Measurements from ENCODE around the gene CC2D1B.

CC2D1B gene

GRCh38 chr1:52325786-52326185 lies 40.2 kb downstream of the CC2D1B start:
- Histone ChIP-seq H3K4me2 (ENCODE audit: insufficient read depth, low read length, poor library complexity, severe bottlenecking) (no peak overlapping the region), H2BK120ac (ENCODE audit: low read depth, low read length) (no peak overlapping the region), H3K4me3 (ENCODE audit: low read length in 2 of 2) (no peak overlapping the region), H3K4me1 (ENCODE audit: control insufficient read depth in 2 of 2, insufficient read depth in 1 of 2, low read depth in 1 of 2, low read length in 2 of 2) (no peaks in the 10 kb centered on the region), H3K27me3 (ENCODE audit: control insufficient read depth in 3 of 3, insufficient read depth in 3 of 3, low read depth in 1 of 3, low read length in 3 of 3) (no peaks in the 10 kb centered on the region), H3K36me3 (replicated peaks in 1 of 2; ENCODE audit: control insufficient read depth in 2 of 2, insufficient read depth in 2 of 2, low read length in 2 of 2) (no peaks in the 10 kb centered on the region), H3K9ac (ENCODE audit: low read depth, low read length, poor library complexity) (no peak overlapping the region), H2BK5ac (ENCODE audit: low read length) (no peak overlapping the region), H3K23ac (ENCODE audit: low read depth, low read length, poor library complexity) (no peak overlapping the region), H2BK12ac (ENCODE audit: low read length) (no peak overlapping the region), H2AK5ac (ENCODE audit: low read depth, low read length) (no peak overlapping the region), H2AFZ (ENCODE audit: low read length) (no peak overlapping the region), H3K79me1 (ENCODE audit: low read depth, low read length) (no peaks in the 10 kb centered on the region), H4K8ac (ENCODE audit: low read depth, low read length) (no peak overlapping the region), H3K27ac (replicated peaks; ENCODE audit: low read length) (no peak overlapping the region), H3K4ac (ENCODE audit: low read length) (no peak overlapping the region), H2BK15ac (ENCODE audit: low read length) (no peak overlapping the region), H3K9me3 (replicated peaks in 1 of 2; ENCODE audit: control insufficient read depth in 2 of 2, insufficient read depth in 1 of 2, low read depth in 1 of 2, low read length in 2 of 2) (no peaks in the 10 kb centered on the region), H3K14ac (ENCODE audit: low read length) (no peak overlapping the region), H4K91ac (ENCODE audit: low read depth, low read length, poor library complexity) (no peak overlapping the region), H3K18ac (ENCODE audit: low read length) (no peak overlapping the region)
- no peak for DNase-seq (ENCODE audit: low spot score)
- WGBS, 2 donors (ENCODE audit: extremely low coverage in 2 of 2, insufficient read length in 2 of 2, insufficient replicate concordance in 1 of 2), result no CpG with 5 or more reads among the region's 5 CpGs

GRCh38 chr1:52323731-52324130 lies 42.3 kb downstream of the CC2D1B start:
- no peak overlapping the region for H3K4me3 ChIP-seq (ENCODE audit: low read length in 2 of 2)
- H2BK15ac ChIP-seq (ENCODE audit: low read length), result no peak overlapping the region
- H2AK5ac ChIP-seq (ENCODE audit: low read depth, low read length), result no peak overlapping the region
- DNase-seq (ENCODE audit: low spot score), result no peak
- no peaks in the 10 kb centered on the region for H3K27me3 ChIP-seq (ENCODE audit: control insufficient read depth in 3 of 3, insufficient read depth in 3 of 3, low read depth in 1 of 3, low read length in 3 of 3)
- no CpG with 5 or more reads among the region's 8 CpGs for WGBS, 2 donors (ENCODE audit: extremely low coverage in 2 of 2, insufficient read length in 2 of 2, insufficient replicate concordance in 1 of 2)
- H2BK120ac ChIP-seq (ENCODE audit: low read depth, low read length), result no peak overlapping the region
- H3K4ac ChIP-seq (ENCODE audit: low read length), result no peak overlapping the region
- no peak overlapping the region for H3K23ac ChIP-seq (ENCODE audit: low read depth, low read length, poor library complexity)
- no peak overlapping the region for H2BK5ac ChIP-seq (ENCODE audit: low read length)
- H3K79me1 ChIP-seq (ENCODE audit: low read depth, low read length), result no peaks in the 10 kb centered on the region
- H4K91ac ChIP-seq (ENCODE audit: low read depth, low read length, poor library complexity), result no peak overlapping the region
- H3K4me1 ChIP-seq (ENCODE audit: control insufficient read depth in 2 of 2, insufficient read depth in 1 of 2, low read depth in 1 of 2, low read length in 2 of 2), result no peaks in the 10 kb centered on the region
- no peaks in the 10 kb centered on the region for H3K36me3 ChIP-seq (replicated peaks in 1 of 2; ENCODE audit: control insufficient read depth in 2 of 2, insufficient read depth in 2 of 2, low read length in 2 of 2)
- H3K18ac ChIP-seq (ENCODE audit: low read length), result no peak overlapping the region
- no peak overlapping the region for H2AFZ ChIP-seq (ENCODE audit: low read length)
- no peak overlapping the region for H4K8ac ChIP-seq (ENCODE audit: low read depth, low read length)
- H3K9ac ChIP-seq (ENCODE audit: low read depth, low read length, poor library complexity), result no peak overlapping the region
- no peak overlapping the region for H3K14ac ChIP-seq (ENCODE audit: low read length)
- no peak overlapping the region for H3K4me2 ChIP-seq (ENCODE audit: insufficient read depth, low read length, poor library complexity, severe bottlenecking)
- H2BK12ac ChIP-seq (ENCODE audit: low read length), result no peak overlapping the region
- H3K9me3 ChIP-seq (replicated peaks in 1 of 2; ENCODE audit: control insufficient read depth in 2 of 2, insufficient read depth in 1 of 2, low read depth in 1 of 2, low read length in 2 of 2), result no peaks in the 10 kb centered on the region
- H3K27ac ChIP-seq (replicated peaks; ENCODE audit: low read length), result no peak overlapping the region

- H3K4me2 ChIP-seq (ENCODE audit: insufficient read depth, low read length, poor library complexity, severe bottlenecking), result no peak overlapping the region
- H3K27ac ChIP-seq (replicated peaks; ENCODE audit: low read length), result no peak overlapping the region
- DNase-seq (ENCODE audit: low spot score), result no peak
- no peak overlapping the region for H2AK5ac ChIP-seq (ENCODE audit: low read depth, low read length)
- no peak overlapping the region for H3K4me3 ChIP-seq (ENCODE audit: low read length in 2 of 2)
- no peak overlapping the region for H2BK15ac ChIP-seq (ENCODE audit: low read length)
- no peak overlapping the region for H3K9ac ChIP-seq (ENCODE audit: low read depth, low read length, poor library complexity)
- no peaks in the 10 kb centered on the region for H3K79me1 ChIP-seq (ENCODE audit: low read depth, low read length)
- H3K4me1 ChIP-seq (ENCODE audit: control insufficient read depth in 2 of 2, insufficient read depth in 1 of 2, low read depth in 1 of 2, low read length in 2 of 2), result no peaks in the 10 kb centered on the region
- no peaks in the 10 kb centered on the region for H3K36me3 ChIP-seq (replicated peaks in 1 of 2; ENCODE audit: control insufficient read depth in 2 of 2, insufficient read depth in 2 of 2, low read length in 2 of 2)
- H2BK120ac ChIP-seq (ENCODE audit: low read depth, low read length), result no peak overlapping the region
- H3K14ac ChIP-seq (ENCODE audit: low read length), result no peak overlapping the region
- H3K18ac ChIP-seq (ENCODE audit: low read length), result no peak overlapping the region
- no peak overlapping the region for H2BK12ac ChIP-seq (ENCODE audit: low read length)
- H3K4ac ChIP-seq (ENCODE audit: low read length), result no peak overlapping the region
- no peak overlapping the region for H2AFZ ChIP-seq (ENCODE audit: low read length)
- H3K23ac ChIP-seq (ENCODE audit: low read depth, low read length, poor library complexity), result no peak overlapping the region
- WGBS, 2 donors (ENCODE audit: extremely low coverage in 2 of 2, insufficient read length in 2 of 2, insufficient replicate concordance in 1 of 2), result no CpG with 5 or more reads among the region's 2 CpGs
- H4K91ac ChIP-seq (ENCODE audit: low read depth, low read length, poor library complexity), result no peak overlapping the region
- H3K9me3 ChIP-seq (replicated peaks in 1 of 2; ENCODE audit: control insufficient read depth in 2 of 2, insufficient read depth in 1 of 2, low read depth in 1 of 2, low read length in 2 of 2), result no peaks in the 10 kb centered on the region
- no peak overlapping the region for H2BK5ac ChIP-seq (ENCODE audit: low read length)
- H3K27me3 ChIP-seq (ENCODE audit: control insufficient read depth in 3 of 3, insufficient read depth in 3 of 3, low read depth in 1 of 3, low read length in 3 of 3), result no peaks in the 10 kb centered on the region
- H4K8ac ChIP-seq (ENCODE audit: low read depth, low read length), result no peak overlapping the region
These were observed 44.9 kb downstream of the CC2D1B start for GRCh38 chr1:52321061-52321460.

GRCh38 chr1:52306227-52307006 lies 59.6 kb downstream of the CC2D1B start:
- Histone ChIP-seq H3K18ac (ENCODE audit: low read length) (no peak overlapping the region), H3K27me3 (ENCODE audit: control insufficient read depth in 3 of 3, insufficient read depth in 3 of 3, low read depth in 1 of 3, low read length in 3 of 3) (no peaks in the 10 kb centered on the region), H3K79me1 (ENCODE audit: low read depth, low read length) (no peaks in the 10 kb centered on the region), H3K23ac (ENCODE audit: low read depth, low read length, poor library complexity) (no peak overlapping the region), H2BK120ac (ENCODE audit: low read depth, low read length) (no peak overlapping the region), H3K14ac (ENCODE audit: low read length) (no peak overlapping the region), H3K27ac (replicated peaks; ENCODE audit: low read length) (no peak overlapping the region), H3K4me1 (ENCODE audit: control insufficient read depth in 2 of 2, insufficient read depth in 1 of 2, low read depth in 1 of 2, low read length in 2 of 2) (no peaks in the 10 kb centered on the region), H3K9me3 (replicated peaks in 1 of 2; ENCODE audit: control insufficient read depth in 2 of 2, insufficient read depth in 1 of 2, low read depth in 1 of 2, low read length in 2 of 2) (no peaks in the 10 kb centered on the region), H3K4me3 (ENCODE audit: low read length in 2 of 2) (no peak overlapping the region), H2AFZ (ENCODE audit: low read length) (no peak overlapping the region), H2BK12ac (ENCODE audit: low read length) (no peak overlapping the region), H3K36me3 (replicated peaks in 1 of 2; ENCODE audit: control insufficient read depth in 2 of 2, insufficient read depth in 2 of 2, low read length in 2 of 2) (peaks cover 2 to 21% of the 10 kb centered on the region in 2 donors), H2BK5ac (ENCODE audit: low read length) (no peak overlapping the region), H2AK5ac (ENCODE audit: low read depth, low read length) (no peak overlapping the region), H3K9ac (ENCODE audit: low read depth, low read length, poor library complexity) (no peak overlapping the region), H3K4me2 (ENCODE audit: insufficient read depth, low read length, poor library complexity, severe bottlenecking) (no peak overlapping the region), H4K8ac (ENCODE audit: low read depth, low read length) (no peak overlapping the region), H3K4ac (ENCODE audit: low read length) (no peak overlapping the region), H2BK15ac (ENCODE audit: low read length) (no peak overlapping the region), H4K91ac (ENCODE audit: low read depth, low read length, poor library complexity) (peak overlapping the region; percentile 14)
- no CpG with 5 or more reads among the region's 11 CpGs for WGBS, 2 donors (ENCODE audit: extremely low coverage in 2 of 2, insufficient read length in 2 of 2, insufficient replicate concordance in 1 of 2)
- DNase-seq (ENCODE audit: low spot score), result no peak

Data from neuronal stem cell (in vitro differentiated cells).